ENCODE results near the gene RNF39.

- no peak for TF ChIP-seq CTCF (IDR thresholded peaks at IDR 0.05; ENCODE audit: insufficient read depth, low read length, poor library complexity, severe bottlenecking)
- TF ChIP-seq EZH2phosphoT487 (conservative IDR thresholded peaks at IDR 0.05; ENCODE audit: low read length), result no peak
Measured at GRCh38 chr6:30073489-30074235, 1.9 kb downstream of the RNF39 start.
